KMS-11 (cell line): ENCODE measurements around the gene DZIP3.

Source experiments
- H2AFZ ChIP-seq: fragments of 200-600 bp; sonication (generic); 2 replicates; pipeline ENCODE4 v1.6.1; 2016; ENCODE audit warnings: antibody characterized with exemption, mixed run types, low read depth
- H3K27ac ChIP-seq: fragments of 200-600 bp; sonication (generic); 2 replicates; pipeline ENCODE4 v1.6.1; 2016; ENCODE audit warnings: mild to moderate bottlenecking, mixed run types
- H3K27me3 ChIP-seq: fragments of 200-600 bp; sonication (generic); 2 replicates; pipeline ENCODE4 v1.6.1; 2017; ENCODE audit warnings: mild to moderate bottlenecking, low read depth, mixed run types, moderate library complexity; ENCODE audit not compliant: insufficient read depth
- H3K36me3 ChIP-seq: fragments of 200-600 bp; sonication (generic); 2 replicates; pipeline ENCODE4 v1.6.1; 2017; ENCODE audit warnings: mild to moderate bottlenecking, mixed run types; ENCODE audit not compliant: insufficient read depth
- H3K4me1 ChIP-seq: fragments of 200-600 bp; sonication (generic); 2 replicates; pipeline ENCODE4 v1.6.1; 2016; ENCODE audit warnings: mild to moderate bottlenecking, low read depth, mixed run types; ENCODE audit not compliant: poor library complexity, severe bottlenecking
- H3K4me2 ChIP-seq: fragments of 200-600 bp; sonication (generic); 2 replicates; pipeline ENCODE4 v1.7.0; 2016; ENCODE audit warnings: mild to moderate bottlenecking, mixed run types
- H3K4me3 ChIP-seq: fragments of 200-600 bp; sonication (generic); IDR thresholded peaks from 2 replicates; pipeline ENCODE4 v1.6.1; 2017; ENCODE audit warnings: low read depth, low read length, mixed read lengths; ENCODE audit not compliant: insufficient read depth
- H3K79me2 ChIP-seq: fragments of 200-600 bp; sonication (generic); 2 replicates; pipeline ENCODE4 v1.6.1; 2016; ENCODE audit warnings: low read depth, mixed run types; ENCODE audit not compliant: insufficient read depth
- H3K9ac ChIP-seq: fragments of 200-600 bp; sonication (generic); 2 replicates; pipeline ENCODE4 v1.6.1; 2016; ENCODE audit warnings: mild to moderate bottlenecking, mixed run types
- H4K20me1 ChIP-seq: fragments of 200-600 bp; sonication (generic); 2 replicates; pipeline ENCODE4 v1.6.1; 2016; ENCODE audit warnings: mild to moderate bottlenecking, mixed run types; ENCODE audit not compliant: insufficient read depth
- TF ChIP-seq, protein P1 (sequence below): fragments of 200-600 bp; sonication (generic); conservative IDR thresholded peaks from 2 replicates; pipeline ENCODE4 v1.6.1; 2017; ENCODE audit warnings: low read depth, mild to moderate bottlenecking, antibody characterized with exemption, low read length, moderate library complexity, mixed read lengths

DZIP3 gene

DNA sequence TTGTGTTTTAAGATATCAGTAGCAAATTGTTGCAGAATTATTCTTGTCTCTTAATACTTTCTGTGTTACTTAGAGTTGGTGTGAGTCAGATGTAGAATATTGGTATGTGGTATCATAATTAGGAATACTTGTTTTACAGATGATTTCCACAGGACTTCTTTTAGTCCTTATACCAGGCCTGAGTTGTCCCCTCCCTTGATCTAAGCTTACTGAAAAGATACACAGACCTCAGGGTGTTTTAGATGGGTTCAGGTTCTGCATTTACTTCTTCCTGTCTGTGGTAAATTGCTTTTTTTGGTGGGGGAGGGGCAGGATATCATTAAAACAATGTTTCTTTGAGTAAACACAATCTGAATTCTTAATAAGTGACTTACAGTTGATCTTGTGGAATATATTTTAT lies 14.2 kb downstream of the DZIP3 start:
- Histone ChIP-seq H3K27me3 (no peaks in the 10 kb centered on the region), H3K4me2 (no peak overlapping the region), H3K36me3 (no peaks in the 10 kb centered on the region), H3K4me3 (no peak overlapping the region), H3K79me2 (no peaks in the 10 kb centered on the region), H2AFZ (no peak overlapping the region), H3K9ac (no peak overlapping the region), H3K27ac (no peak overlapping the region), H4K20me1 (no peaks in the 10 kb centered on the region), H3K4me1 (peaks cover 15% of the 10 kb centered on the region)
- TF ChIP-seq, protein P1, sequence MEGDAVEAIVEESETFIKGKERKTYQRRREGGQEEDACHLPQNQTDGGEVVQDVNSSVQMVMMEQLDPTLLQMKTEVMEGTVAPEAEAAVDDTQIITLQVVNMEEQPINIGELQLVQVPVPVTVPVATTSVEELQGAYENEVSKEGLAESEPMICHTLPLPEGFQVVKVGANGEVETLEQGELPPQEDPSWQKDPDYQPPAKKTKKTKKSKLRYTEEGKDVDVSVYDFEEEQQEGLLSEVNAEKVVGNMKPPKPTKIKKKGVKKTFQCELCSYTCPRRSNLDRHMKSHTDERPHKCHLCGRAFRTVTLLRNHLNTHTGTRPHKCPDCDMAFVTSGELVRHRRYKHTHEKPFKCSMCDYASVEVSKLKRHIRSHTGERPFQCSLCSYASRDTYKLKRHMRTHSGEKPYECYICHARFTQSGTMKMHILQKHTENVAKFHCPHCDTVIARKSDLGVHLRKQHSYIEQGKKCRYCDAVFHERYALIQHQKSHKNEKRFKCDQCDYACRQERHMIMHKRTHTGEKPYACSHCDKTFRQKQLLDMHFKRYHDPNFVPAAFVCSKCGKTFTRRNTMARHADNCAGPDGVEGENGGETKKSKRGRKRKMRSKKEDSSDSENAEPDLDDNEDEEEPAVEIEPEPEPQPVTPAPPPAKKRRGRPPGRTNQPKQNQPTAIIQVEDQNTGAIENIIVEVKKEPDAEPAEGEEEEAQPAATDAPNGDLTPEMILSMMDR: no peak

DNA sequence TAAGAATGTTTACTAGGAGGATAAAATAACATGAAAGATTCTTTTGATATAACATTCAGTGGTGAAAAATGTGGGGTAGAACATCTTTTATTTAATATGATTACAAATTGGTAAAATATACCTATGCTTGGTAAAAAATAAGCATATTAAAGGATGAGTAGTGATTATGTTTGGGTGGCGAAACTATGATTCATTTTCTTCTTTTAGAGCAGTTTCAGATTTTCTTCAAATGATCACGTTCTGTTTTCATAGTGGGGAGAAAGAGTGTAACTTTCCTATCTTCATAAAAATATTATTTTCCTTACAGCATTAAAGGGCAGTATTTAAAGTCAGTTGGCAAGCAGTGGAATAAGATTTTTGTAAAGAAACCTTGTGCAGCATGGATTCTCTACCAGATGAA lies 15.5 kb downstream of the DZIP3 start:
- Histone ChIP-seq H3K36me3 (no peaks in the 10 kb centered on the region), H3K4me3 (no peak overlapping the region), H2AFZ (no peak overlapping the region), H4K20me1 (no peaks in the 10 kb centered on the region), H3K27ac (no peak overlapping the region), H3K79me2 (no peaks in the 10 kb centered on the region), H3K27me3 (no peaks in the 10 kb centered on the region), H3K4me1 (peaks cover 1% of the 10 kb centered on the region), H3K9ac (no peak overlapping the region), H3K4me2 (no peak overlapping the region)
- TF ChIP-seq, protein P1: no peak

DNA sequence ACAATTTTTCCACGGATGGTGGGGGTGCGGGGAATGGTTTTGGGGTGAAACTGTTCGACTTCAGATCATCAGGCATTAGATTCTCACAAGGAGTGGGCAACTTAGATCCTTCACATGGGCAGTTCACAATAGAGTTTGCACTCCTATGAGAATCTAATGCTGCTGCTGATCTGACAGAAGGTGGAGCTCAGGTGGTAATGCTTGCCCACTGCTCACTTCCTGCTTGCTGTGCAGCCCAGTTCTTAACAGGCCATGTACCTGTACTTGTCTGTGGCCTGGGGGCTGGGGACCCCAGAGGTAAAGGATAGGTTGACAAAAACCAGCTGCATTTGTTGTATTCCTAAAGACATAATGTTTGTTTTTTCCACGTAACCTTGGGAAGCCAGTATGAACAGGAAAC lies 16.0 kb downstream of the DZIP3 start:
- H3K4me1 ChIP-seq: no peaks in the 10 kb centered on the region
- H4K20me1 ChIP-seq: no peaks in the 10 kb centered on the region
- TF ChIP-seq, protein P1: no peak
- no peaks in the 10 kb centered on the region for H3K36me3 ChIP-seq
- no peak overlapping the region for H3K4me2 ChIP-seq
- no peak overlapping the region for H3K9ac ChIP-seq
- no peaks in the 10 kb centered on the region for H3K27me3 ChIP-seq
- no peak overlapping the region for H3K27ac ChIP-seq
- no peak overlapping the region for H3K4me3 ChIP-seq
- H3K79me2 ChIP-seq: no peaks in the 10 kb centered on the region
- no peak overlapping the region for H2AFZ ChIP-seq

DNA sequence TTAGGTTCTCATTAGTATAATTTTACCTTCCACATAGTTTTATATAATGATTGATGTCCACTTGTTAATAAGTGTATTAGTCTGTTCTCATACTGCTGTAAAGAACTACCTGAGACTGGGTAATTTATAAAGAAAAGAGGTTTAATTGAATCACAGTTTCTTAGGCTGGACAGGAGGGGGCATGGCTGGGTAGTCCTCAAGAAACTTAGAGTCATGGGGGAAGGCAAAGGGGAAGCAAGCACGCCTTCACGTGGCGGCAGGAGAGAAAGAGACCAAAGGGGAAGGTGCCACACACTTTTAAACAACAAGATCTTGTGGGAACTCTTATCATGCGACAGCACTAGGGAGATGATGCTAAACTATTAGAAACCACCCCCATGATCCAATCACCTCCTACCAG lies 19.2 kb downstream of the DZIP3 start:
- Histone ChIP-seq H3K9ac (no peak overlapping the region), H3K4me2 (no peak overlapping the region), H3K27ac (no peak overlapping the region), H3K79me2 (no peaks in the 10 kb centered on the region), H3K27me3 (no peaks in the 10 kb centered on the region), H3K4me1 (no peaks in the 10 kb centered on the region), H3K4me3 (no peak overlapping the region), H4K20me1 (no peaks in the 10 kb centered on the region), H2AFZ (no peak overlapping the region), H3K36me3 (no peaks in the 10 kb centered on the region)
- TF ChIP-seq, protein P1: no peak
